Gastrocnemius medialis (tissue), 4 donors: ENCODE results near the gene OS9.

ENCODE experiments used
- POLR2A ChIP-seq, 2 donors: fragments of 450-650 bp; IDR thresholded peaks; one replicate each; pipeline ENCODE4 v1.6.1; 2017; ENCODE audit warnings: antibody characterized with exemption in 2 of 2, mild to moderate bottlenecking in 2 of 2, moderate library complexity in 2 of 2
- TF ChIP-seq, protein P1 (sequence below), 5 experiments: fragments of 450-650 bp in 3 of 5; fragments of 200-600 bp in 2 of 5; sonication (generic) in 2 of 5; IDR thresholded peaks in 4 of 5; conservative IDR thresholded peaks in 1 of 5; 1 replicate in 4 of 5; 2 replicates in 1 of 5; pipeline ENCODE4 v1.5.1; 2016 to 2019; ENCODE audit warnings: antibody characterized with exemption in 5 of 5, mild to moderate bottlenecking in 3 of 5, moderate library complexity in 3 of 5

DNA sequence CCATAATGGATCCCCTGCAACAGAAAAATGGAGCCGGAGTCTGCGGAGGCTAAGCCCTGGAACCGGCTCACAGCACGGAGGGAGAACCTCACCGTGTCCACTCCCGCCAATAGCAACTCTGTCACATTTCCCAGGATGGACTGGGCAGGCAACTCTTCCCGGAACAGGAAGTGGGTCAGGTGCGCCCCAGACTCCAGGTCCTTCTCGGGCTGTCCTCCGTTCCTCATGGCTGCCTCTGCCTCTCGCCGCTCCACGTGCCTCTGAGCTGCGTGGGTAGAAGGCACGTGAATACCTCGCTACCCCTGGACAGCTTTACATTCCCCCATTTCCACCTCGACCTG, 70.7 kb downstream of the OS9 start:
- TF ChIP-seq, protein P1, sequence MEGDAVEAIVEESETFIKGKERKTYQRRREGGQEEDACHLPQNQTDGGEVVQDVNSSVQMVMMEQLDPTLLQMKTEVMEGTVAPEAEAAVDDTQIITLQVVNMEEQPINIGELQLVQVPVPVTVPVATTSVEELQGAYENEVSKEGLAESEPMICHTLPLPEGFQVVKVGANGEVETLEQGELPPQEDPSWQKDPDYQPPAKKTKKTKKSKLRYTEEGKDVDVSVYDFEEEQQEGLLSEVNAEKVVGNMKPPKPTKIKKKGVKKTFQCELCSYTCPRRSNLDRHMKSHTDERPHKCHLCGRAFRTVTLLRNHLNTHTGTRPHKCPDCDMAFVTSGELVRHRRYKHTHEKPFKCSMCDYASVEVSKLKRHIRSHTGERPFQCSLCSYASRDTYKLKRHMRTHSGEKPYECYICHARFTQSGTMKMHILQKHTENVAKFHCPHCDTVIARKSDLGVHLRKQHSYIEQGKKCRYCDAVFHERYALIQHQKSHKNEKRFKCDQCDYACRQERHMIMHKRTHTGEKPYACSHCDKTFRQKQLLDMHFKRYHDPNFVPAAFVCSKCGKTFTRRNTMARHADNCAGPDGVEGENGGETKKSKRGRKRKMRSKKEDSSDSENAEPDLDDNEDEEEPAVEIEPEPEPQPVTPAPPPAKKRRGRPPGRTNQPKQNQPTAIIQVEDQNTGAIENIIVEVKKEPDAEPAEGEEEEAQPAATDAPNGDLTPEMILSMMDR (IDR thresholded peaks at IDR 0.05 in 4 of 5, conservative IDR thresholded peaks at IDR 0.05 in 1 of 5): no peak
- no peak for TF ChIP-seq POLR2A (IDR thresholded peaks at IDR 0.05)
